Erythroblast (primary cell): ENCODE results near the gene DPY19L3.

Experiments
- GATA1 ChIP-seq: IDR thresholded peaks from 2 replicates; pipeline ENCODE4 v1.6.1; 2011; ENCODE audit warnings: low read depth, mild to moderate bottlenecking, control low read depth, low read length, moderate library complexity
- POLR2A ChIP-seq: IDR thresholded peaks from 2 replicates; pipeline ENCODE4 v1.6.1; 2011; ENCODE audit warnings: mild to moderate bottlenecking, low read length

DNA sequence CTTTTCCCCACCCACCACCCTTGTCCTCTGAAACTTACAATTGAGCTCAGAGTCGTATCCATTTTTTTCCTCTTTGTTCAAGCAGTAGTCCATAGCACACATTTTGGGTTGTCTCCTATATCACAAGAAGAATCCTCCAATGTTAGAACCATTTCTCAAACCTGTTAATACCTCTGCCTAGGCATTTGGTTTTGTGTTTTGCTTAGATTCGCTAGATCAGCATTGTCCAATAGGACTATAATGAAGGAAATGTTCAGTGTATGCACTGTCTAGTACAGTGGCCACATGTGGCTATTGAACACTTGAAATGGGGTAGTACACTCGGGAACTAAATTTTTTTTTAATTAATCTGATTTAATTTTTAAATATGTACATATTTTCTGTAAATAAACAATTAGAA lies 12.6 kb downstream of the DPY19L3 start:
- TF ChIP-seq POLR2A (no peak), GATA1 (no peak)
